CD14-positive monocyte (primary cell): ENCODE measurements around the gene COL4A2. TPM values are rescaled to one million over a fixed set of nuclear protein-coding genes. Genes with fewer than 3 reads are reported as not detected.

Experiments used
- DNase-seq, 3 donors: peaks; one replicate each; pipeline ENCODE4 v3.0.0-alpha.2; 2011 to 2022
- H2AFZ ChIP-seq: 2 replicates; pipeline ENCODE4 v1.6.0; 2012; ENCODE audit warnings: mild to moderate bottlenecking, low read depth, low read length, inconsistent platforms; ENCODE audit not compliant: insufficient read depth, poor library complexity, severe bottlenecking
- H3K27ac ChIP-seq, 2 donors: 1 replicate in 1 of 2; 2 replicates in 1 of 2; pipeline ENCODE4 v1.5.1; 2012 to 2013; ENCODE audit warnings: low read length in 2 of 2, control low read depth in 1 of 2, inconsistent platforms in 1 of 2, low read depth in 1 of 2, mild to moderate bottlenecking in 1 of 2
- H3K27me3 ChIP-seq, 2 donors: one replicate each; pipeline versions ENCODE4 v1.6.0 to v1.6.1; 2011 to 2013; ENCODE audit warnings: low read length in 2 of 2; ENCODE audit not compliant: control insufficient read depth in 2 of 2, insufficient read depth in 2 of 2
- H3K36me3 ChIP-seq, 2 donors: replicated peaks in 1 of 2; 1 replicate in 1 of 2; 2 replicates in 1 of 2; pipeline versions ENCODE4 v1.5.1 to v1.6.1; 2012 to 2013; ENCODE audit warnings: low read length in 2 of 2, control low read depth in 1 of 2, inconsistent platforms in 1 of 2, mild to moderate bottlenecking in 1 of 2; ENCODE audit not compliant: insufficient read depth in 2 of 2, control insufficient read depth in 1 of 2
- H3K4me1 ChIP-seq, 2 donors: 1 replicate in 1 of 2; 2 replicates in 1 of 2; pipeline versions ENCODE4 v1.5.1 to v1.6.1; 2012 to 2013; ENCODE audit warnings: low read length in 2 of 2, control low read depth in 1 of 2, inconsistent platforms in 1 of 2, mild to moderate bottlenecking in 1 of 2, moderate library complexity in 1 of 2; ENCODE audit not compliant: insufficient read depth in 2 of 2, control insufficient read depth in 1 of 2
- H3K4me2 ChIP-seq: replicated peaks from 2 replicates; pipeline ENCODE3; 2012; ENCODE audit warnings: low read length, moderate library complexity, mild to moderate bottlenecking; ENCODE audit not compliant: poor library complexity, severe bottlenecking; ENCODE audit errors: extremely low read depth
- H3K4me3 ChIP-seq, 3 experiments: fragments of 200-600 bp in 1 of 3; sonication (generic) in 1 of 3; replicated peaks in 1 of 3; 1 replicate in 2 of 3; 2 replicates in 1 of 3; pipeline ENCODE4 v1.5.1; 2011 to 2013; ENCODE audit warnings: low read length in 3 of 3, mild to moderate bottlenecking in 3 of 3, control low read depth in 2 of 3, low read depth in 2 of 3, inconsistent platforms in 1 of 3, moderate library complexity in 1 of 3
- H3K79me2 ChIP-seq: 2 replicates; pipeline ENCODE4 v1.6.0; 2012; ENCODE audit warnings: mild to moderate bottlenecking, control low read depth, inconsistent platforms, low read length, moderate library complexity; ENCODE audit not compliant: insufficient read depth
- H3K9ac ChIP-seq: 2 replicates; pipeline ENCODE4 v1.6.0; 2017; ENCODE audit warnings: low read length, mild to moderate bottlenecking; ENCODE audit not compliant: insufficient read depth, poor library complexity, severe bottlenecking
- H3K9me3 ChIP-seq, 2 donors: replicated peaks in 1 of 2; 1 replicate in 1 of 2; 2 replicates in 1 of 2; pipeline versions ENCODE4 v1.5.1 to v1.6.1; 2012 to 2013; ENCODE audit warnings: low read length in 2 of 2, control low read depth in 1 of 2; ENCODE audit not compliant: control insufficient read depth in 1 of 2, insufficient read depth in 1 of 2
- H4K20me1 ChIP-seq: 2 replicates; pipeline ENCODE4 v1.6.0; 2012; ENCODE audit warnings: mild to moderate bottlenecking, low read length, control low read depth, moderate library complexity; ENCODE audit not compliant: insufficient read depth
- H3K27ac Mint-ChIP-seq, 7 donors: one replicate each; pipeline ENCODE4 v1.8.0; 2020; ENCODE audit warnings: mild to moderate bottlenecking in 7 of 7, mixed read lengths in 7 of 7, moderate library complexity in 6 of 7, inconsistent platforms in 2 of 7
- H3K27me3 Mint-ChIP-seq, 3 donors: one replicate each; pipeline ENCODE4 v1.8.0; 2021 to 2022; ENCODE audit warnings: low read depth in 3 of 3, mild to moderate bottlenecking in 3 of 3, mixed read lengths in 3 of 3, moderate library complexity in 3 of 3, inconsistent platforms in 1 of 3
- H3K36me3 Mint-ChIP-seq, 2 donors: one replicate each; pipeline ENCODE4 v1.8.0; 2020; ENCODE audit warnings: mixed read lengths in 2 of 2, inconsistent platforms in 1 of 2, mild to moderate bottlenecking in 1 of 2
- H3K4me1 Mint-ChIP-seq: one replicate; pipeline ENCODE4 v1.8.0; 2020; ENCODE audit warnings: mild to moderate bottlenecking, mixed read lengths
- H3K4me3 Mint-ChIP-seq, 2 donors: one replicate each; pipeline ENCODE4 v1.8.0; 2020; ENCODE audit warnings: mild to moderate bottlenecking in 2 of 2, mixed read lengths in 2 of 2, moderate library complexity in 1 of 2
- H3K9me3 Mint-ChIP-seq, 7 donors: one replicate each; pipeline ENCODE4 v1.8.0; 2020 to 2022; ENCODE audit warnings: mixed read lengths in 7 of 7, mild to moderate bottlenecking in 6 of 7, moderate library complexity in 6 of 7, inconsistent platforms in 2 of 7
- CTCF ChIP-seq: fragments of 200-600 bp; IDR thresholded peaks from one replicate; pipeline ENCODE4 v1.8.0; 2022; ENCODE audit warnings: antibody characterized with exemption, mild to moderate bottlenecking
- WGBS: methylation state at CpG from one replicate; pipeline ENCODE4 v1.1.5; 2013; ENCODE audit warnings: missing lambda C conversion rate; ENCODE audit not compliant: insufficient coverage; 5-methylcytosine and 5-hydroxymethylcytosine counted together
- intact Hi-C, 2 donors: fragments of 100-400 bp; cut with micrococcal nuclease; formaldehyde crosslinking; loops; one replicate each; pipeline versions ENCODE4 v1.15.0 to v1.15.1; 2023
- polyA plus RNA-seq, 3 donors: library from polyadenylated mRNA; depleted of rRNA in 1 of 3; unstranded in 2 of 3; stranded (reverse) in 1 of 3; fragments of 300-500 nt in 2 of 3; fragments of >200 nt in 1 of 3; fragmentation: Illumina TruSeq in 2 of 3; gene quantifications; 1 replicate in 2 of 3; 2 replicates in 1 of 3; pipeline ENCODE4 v1.2.3, GENCODE V29; 2012 to 2021

COL4A2 gene
- polyA plus RNA-seq, 3 donors = not detected

- peak overlapping the region in 1 of 7 donors; percentile 56 for H3K27ac Mint-ChIP-seq
- no peak for DNase-seq
- TF ChIP-seq CTCF = no peak
- no peaks in the 10 kb centered on the region for H3K4me1 ChIP-seq
- H3K9me3 Mint-ChIP-seq = no peaks in the 10 kb centered on the region
- H3K27ac ChIP-seq = no peak overlapping the region
- no peaks in the 10 kb centered on the region for H3K79me2 ChIP-seq
- H3K4me3 Mint-ChIP-seq = no peak overlapping the region
- no peaks in the 10 kb centered on the region for H3K9me3 ChIP-seq
- no peaks in the 10 kb centered on the region for H3K27me3 ChIP-seq
- H3K9ac ChIP-seq = no peak overlapping the region
- H3K36me3 ChIP-seq = no peaks in the 10 kb centered on the region
- intact Hi-C loops = no loop called here
- H3K4me3 ChIP-seq = no peak overlapping the region
- H3K4me2 ChIP-seq = no peak overlapping the region
- no peaks in the 10 kb centered on the region for H3K36me3 Mint-ChIP-seq
- no peaks in the 10 kb centered on the region for H4K20me1 ChIP-seq
- peaks cover 0 to 12% (median 6%) of the 10 kb centered on the region in 3 donors for H3K27me3 Mint-ChIP-seq
- H2AFZ ChIP-seq = no peak overlapping the region
- 97% methylated on average over 3 of the region's 4 CpGs for WGBS
- no peaks in the 10 kb centered on the region for H3K4me1 Mint-ChIP-seq
Measured at GRCh38 chr13:110477706-110478245, 170.7 kb downstream of the COL4A2 start.

DNA sequence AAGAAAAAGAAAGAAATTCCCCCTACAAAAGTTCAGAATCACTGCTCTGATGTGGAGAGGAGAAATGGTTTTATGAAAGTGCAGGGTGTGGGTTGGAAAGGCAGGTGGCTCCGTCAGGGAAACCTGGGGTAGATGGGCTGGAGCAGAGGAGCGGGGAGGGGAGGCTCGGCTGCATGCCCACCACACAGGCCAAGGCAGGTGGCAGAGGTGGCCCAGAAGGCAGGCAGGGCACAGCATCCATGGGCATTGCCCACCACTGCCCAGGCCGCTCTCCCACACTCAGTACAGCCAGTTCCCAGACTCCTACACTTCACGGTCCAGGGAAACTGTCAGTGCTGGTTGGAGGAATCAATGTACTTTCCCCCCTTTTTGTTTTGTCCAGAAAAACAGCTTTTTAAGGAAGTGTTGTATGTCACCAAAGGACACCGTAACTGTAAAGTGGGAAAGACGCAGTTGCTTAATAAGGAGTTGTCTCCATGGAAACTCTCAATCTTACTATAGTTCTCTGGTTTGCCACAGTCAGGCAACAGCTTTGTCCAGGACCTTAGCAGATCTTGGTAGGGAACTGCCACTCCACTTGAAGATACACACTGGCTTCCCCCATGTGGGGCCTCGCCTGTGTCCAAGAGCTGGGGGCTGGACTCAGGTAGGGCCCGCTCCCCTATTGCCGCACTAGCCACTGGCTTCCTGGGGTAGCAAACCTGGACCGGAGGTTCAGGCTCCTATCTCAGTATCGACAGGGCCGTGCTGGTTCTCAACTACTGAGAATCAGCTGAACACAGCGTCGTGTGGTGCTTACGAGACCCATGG lies 171.5 kb downstream of the COL4A2 start:
- H3K27me3 Mint-ChIP-seq = peaks cover 0 to 13% (median 6%) of the 10 kb centered on the region in 3 donors
- H3K36me3 Mint-ChIP-seq = no peaks in the 10 kb centered on the region
- no peak overlapping the region for H3K9ac ChIP-seq
- intact Hi-C loops = no loop called here
- no peaks in the 10 kb centered on the region for H3K79me2 ChIP-seq
- H3K4me1 ChIP-seq = no peaks in the 10 kb centered on the region
- WGBS = 97% methylated on average over 9 of the region's 16 CpGs
- no peaks in the 10 kb centered on the region for H3K27me3 ChIP-seq
- no peak overlapping the region for H3K4me2 ChIP-seq
- DNase-seq = peak in 1 of 3 donors; percentile 56
- no peak overlapping the region for H2AFZ ChIP-seq
- H3K9me3 Mint-ChIP-seq = no peaks in the 10 kb centered on the region
- no peaks in the 10 kb centered on the region for H3K36me3 ChIP-seq
- no peaks in the 10 kb centered on the region for H3K9me3 ChIP-seq
- no peak overlapping the region for H3K4me3 ChIP-seq
- no peak for TF ChIP-seq CTCF
- no peaks in the 10 kb centered on the region for H4K20me1 ChIP-seq
- H3K4me3 Mint-ChIP-seq = no peak overlapping the region
- H3K27ac Mint-ChIP-seq = peak overlapping the region in 1 of 7 donors; percentile 45
- H3K27ac ChIP-seq = no peak overlapping the region
- H3K4me1 Mint-ChIP-seq = no peaks in the 10 kb centered on the region
